ENCODE data around the gene ESYT3. TPM values are rescaled to one million over a fixed set of nuclear protein-coding genes. Genes with fewer than 3 reads are reported as not detected.
"Not testable (repeated sequence)": the region's sequence is repeated elsewhere in the genome, so short reads cannot be mapped to it uniquely, and the experiment has no call there.

ESYT3 gene
- polyA plus RNA-seq, 4 donors = 0.22 to 1.4 (median 0.31) TPM; not detected in 1

GRCh38 chr3:138498991-138499390 lies 64.6 kb downstream of the ESYT3 start:
- DNase-seq = no peak
- H3K4me3 ChIP-seq (ENCODE audit: low read depth in 1 of 3, low read length in 3 of 3) = no peak overlapping the region
- FAIRE-seq = no peak
- H3K27ac ChIP-seq (ENCODE audit: low read depth in 1 of 3, low read length in 2 of 3) = no peak overlapping the region
- H3K27me3 ChIP-seq (ENCODE audit: control insufficient read depth in 3 of 3, insufficient read depth in 3 of 3, low read length in 3 of 3) = no peaks in the 10 kb centered on the region
- peaks cover 0 to 6% (median 3%) of the 10 kb centered on the region in 3 donors for H3K36me3 ChIP-seq (ENCODE audit: control insufficient read depth in 3 of 3, insufficient read depth in 2 of 3, low read depth in 1 of 3, low read length in 3 of 3)
- H3K9me3 ChIP-seq (ENCODE audit: control insufficient read depth in 2 of 2, insufficient read depth in 1 of 2, low read depth in 1 of 2, low read length in 1 of 2) = no peaks in the 10 kb centered on the region
- H3K4me1 ChIP-seq (ENCODE audit: control insufficient read depth in 3 of 3, insufficient read depth in 2 of 3, low read depth in 1 of 3, low read length in 2 of 3) = peaks cover 0 to 13% (median 0%) of the 10 kb centered on the region in 3 donors

GRCh38 chr3:138507524-138507923 lies 73.1 kb downstream of the ESYT3 start:
- Histone ChIP-seq H3K4me1 (ENCODE audit: control insufficient read depth in 3 of 3, insufficient read depth in 2 of 3, low read depth in 1 of 3, low read length in 2 of 3) (no peaks in the 10 kb centered on the region), H3K27ac (ENCODE audit: low read depth in 1 of 3, low read length in 2 of 3) (no peak overlapping the region), H3K4me3 (ENCODE audit: low read depth in 1 of 3, low read length in 3 of 3) (no peak overlapping the region), H3K9me3 (ENCODE audit: control insufficient read depth in 2 of 2, insufficient read depth in 1 of 2, low read depth in 1 of 2, low read length in 1 of 2) (no peaks in the 10 kb centered on the region), H3K36me3 (ENCODE audit: control insufficient read depth in 3 of 3, insufficient read depth in 2 of 3, low read depth in 1 of 3, low read length in 3 of 3) (peaks cover 0 to 3% (median 2%) of the 10 kb centered on the region in 3 donors), H3K27me3 (ENCODE audit: control insufficient read depth in 3 of 3, insufficient read depth in 3 of 3, low read length in 3 of 3) (no peaks in the 10 kb centered on the region)
- WGBS, 3 donors = 98 to 99% (median 98%) methylated on average over 3 of the region's 3 CpGs
- DNase-seq = no peak
- FAIRE-seq = no peak

DNA sequence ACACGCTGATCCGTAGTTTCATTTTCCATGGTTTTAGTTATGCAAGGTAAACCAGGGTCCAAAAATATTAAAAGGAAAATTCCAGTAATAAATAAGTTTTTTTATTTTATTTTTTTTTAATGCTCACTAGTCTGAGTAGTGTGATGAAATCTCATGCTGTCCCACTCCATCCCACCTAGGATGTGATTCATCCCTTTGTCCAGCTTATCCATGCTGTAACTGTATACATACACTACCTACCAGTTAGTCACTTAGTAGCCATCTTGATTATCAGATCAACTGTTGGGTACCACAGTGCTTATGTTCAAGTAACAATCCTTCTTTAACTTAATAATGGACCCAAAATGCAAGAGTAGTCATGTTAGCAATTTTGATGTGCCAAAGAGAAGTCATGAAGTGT lies 75.2 kb downstream of the ESYT3 start:
- Histone ChIP-seq H3K9me3 (ENCODE audit: control insufficient read depth in 2 of 2, insufficient read depth in 1 of 2, low read depth in 1 of 2, low read length in 1 of 2) (no peaks in the 10 kb centered on the region), H3K27ac (ENCODE audit: low read depth in 1 of 3, low read length in 2 of 3) (no peak overlapping the region), H3K36me3 (ENCODE audit: control insufficient read depth in 3 of 3, insufficient read depth in 2 of 3, low read depth in 1 of 3, low read length in 3 of 3) (peaks cover 0 to 5% (median 3%) of the 10 kb centered on the region in 3 donors), H3K4me1 (ENCODE audit: control insufficient read depth in 3 of 3, insufficient read depth in 2 of 3, low read depth in 1 of 3, low read length in 2 of 3) (no peaks in the 10 kb centered on the region), H3K4me3 (ENCODE audit: low read depth in 1 of 3, low read length in 3 of 3) (no peak overlapping the region), H3K27me3 (ENCODE audit: control insufficient read depth in 3 of 3, insufficient read depth in 3 of 3, low read length in 3 of 3) (no peaks in the 10 kb centered on the region)
- DNase-seq (no peak), FAIRE-seq (no peak)
- 91 to 96% (median 96%) methylated on average over 2 of the region's 2 CpGs for WGBS, 3 donors

DNA sequence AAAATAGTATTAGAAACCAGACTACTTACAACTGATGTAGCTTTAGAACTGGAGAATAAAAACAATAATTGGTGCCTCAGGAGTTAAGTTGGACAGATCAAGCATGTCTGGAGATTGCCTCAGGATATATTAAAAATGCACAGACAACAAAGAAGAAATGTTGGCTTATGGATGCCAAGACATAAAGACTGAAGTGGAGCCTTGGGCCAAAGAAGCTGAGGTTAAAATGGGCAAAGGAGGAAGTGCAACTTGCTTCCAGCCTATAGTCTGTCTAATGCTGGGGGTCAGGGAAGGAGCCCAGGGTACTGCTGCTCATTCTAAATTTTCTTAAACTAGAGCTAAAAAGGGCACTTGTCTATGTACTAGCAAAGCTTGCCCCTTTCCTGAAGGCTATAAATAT lies 77.5 kb downstream of the ESYT3 start:
- Histone ChIP-seq H3K4me1 (ENCODE audit: control insufficient read depth in 3 of 3, insufficient read depth in 2 of 3, low read depth in 1 of 3, low read length in 2 of 3) (no peaks in the 10 kb centered on the region), H3K9me3 (ENCODE audit: control insufficient read depth in 2 of 2, insufficient read depth in 1 of 2, low read depth in 1 of 2, low read length in 1 of 2) (no peaks in the 10 kb centered on the region), H3K27ac (ENCODE audit: low read depth in 1 of 3, low read length in 2 of 3) (no peak overlapping the region), H3K4me3 (ENCODE audit: low read depth in 1 of 3, low read length in 3 of 3) (no peak overlapping the region), H3K36me3 (ENCODE audit: control insufficient read depth in 3 of 3, insufficient read depth in 2 of 3, low read depth in 1 of 3, low read length in 3 of 3) (peaks cover 0 to 5% (median 3%) of the 10 kb centered on the region in 3 donors), H3K27me3 (ENCODE audit: control insufficient read depth in 3 of 3, insufficient read depth in 3 of 3, low read length in 3 of 3) (no peaks in the 10 kb centered on the region)
- FAIRE-seq = no peak
- DNase-seq = no peak

- no peak for DNase-seq
- H3K27me3 ChIP-seq (ENCODE audit: control insufficient read depth in 3 of 3, insufficient read depth in 3 of 3, low read length in 3 of 3) = no peaks in the 10 kb centered on the region
- H3K27ac ChIP-seq (ENCODE audit: low read depth in 1 of 3, low read length in 2 of 3) = no peak overlapping the region
- WGBS, 3 donors = 72 to 87% (median 76%) methylated on average over 2 of the region's 2 CpGs
- no peaks in the 10 kb centered on the region for H3K4me1 ChIP-seq (ENCODE audit: control insufficient read depth in 3 of 3, insufficient read depth in 2 of 3, low read depth in 1 of 3, low read length in 2 of 3)
- H3K36me3 ChIP-seq (ENCODE audit: control insufficient read depth in 3 of 3, insufficient read depth in 2 of 3, low read depth in 1 of 3, low read length in 3 of 3) = peaks cover 4 to 7% (median 5%) of the 10 kb centered on the region in 3 donors
- H3K4me3 ChIP-seq (ENCODE audit: low read depth in 1 of 3, low read length in 3 of 3) = no peak overlapping the region
- no peak for FAIRE-seq
- peaks cover 0 to 5% of the 10 kb centered on the region in 2 donors for H3K9me3 ChIP-seq (ENCODE audit: control insufficient read depth in 2 of 2, insufficient read depth in 1 of 2, low read depth in 1 of 2, low read length in 1 of 2)
Observed at GRCh38 chr3:138513090-138513843, 78.9 kb downstream of the ESYT3 start.

DNA sequence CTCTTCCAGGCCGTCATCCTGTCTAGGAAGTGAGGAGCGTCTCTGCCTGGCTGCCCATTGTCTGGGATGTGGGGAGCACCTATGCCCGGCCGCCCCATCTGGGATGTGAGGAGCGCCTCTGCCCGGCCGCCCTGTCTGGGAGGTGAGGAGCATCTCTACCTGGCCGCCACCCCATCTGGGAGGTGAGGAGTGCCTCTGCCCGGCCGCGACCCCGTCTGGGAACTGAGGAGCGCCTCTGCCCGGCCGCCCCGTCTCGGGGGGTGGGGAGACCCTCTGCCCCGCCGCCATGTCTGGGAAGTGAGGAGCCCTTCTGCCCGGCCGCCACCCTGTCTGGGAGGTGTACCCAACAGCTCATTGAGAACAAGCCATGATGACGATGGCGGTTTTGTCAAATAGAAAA lies 87.0 kb downstream of the ESYT3 start:
- not testable (repeated sequence) for FAIRE-seq

More for the DNA sequence above, 87.0 kb downstream of the ESYT3 start:
- not testable (repeated sequence) for H3K27me3 ChIP-seq (ENCODE audit: control insufficient read depth in 3 of 3, insufficient read depth in 3 of 3, low read length in 3 of 3); H3K4me3 ChIP-seq (ENCODE audit: low read depth in 1 of 3, low read length in 3 of 3); H3K4me1 ChIP-seq (ENCODE audit: control insufficient read depth in 3 of 3, insufficient read depth in 2 of 3, low read depth in 1 of 3, low read length in 2 of 3); H3K27ac ChIP-seq (ENCODE audit: low read depth in 1 of 3, low read length in 2 of 3); H3K36me3 ChIP-seq (ENCODE audit: control insufficient read depth in 3 of 3, insufficient read depth in 2 of 3, low read depth in 1 of 3, low read length in 3 of 3); DNase-seq
- peaks cover 0 to 15% of the 10 kb centered on the region in 2 donors for H3K9me3 ChIP-seq (ENCODE audit: control insufficient read depth in 2 of 2, insufficient read depth in 1 of 2, low read depth in 1 of 2, low read length in 1 of 2)
- WGBS, 3 donors = 96 to 98% (median 98%) methylated on average over 18 to 23 of the region's 23 CpGs

Other genes with a start within 250 kb of the ESYT3 start
- gene ARMC8, start 247.3 kb upstream of the ESYT3 start, polyA plus RNA-seq = 10 to 100 TPM in 3 of 4 donors, 1 to 10 TPM in 1; 9.5 to 29.0 (median 11.8) TPM
- gene NME9, start 104.8 kb upstream of the ESYT3 start, polyA plus RNA-seq = under 1 TPM in 2 of 4 donors, not detected in 2; 0.13 to 0.84 TPM
- gene MRAS, start 86.0 kb upstream of the ESYT3 start, polyA plus RNA-seq = 10 to 100 TPM in 1 of 4 donors, 1 to 10 TPM in 2, under 1 TPM in 1; 0.45 to 10.1 (median 3.6) TPM
- gene CEP70, start 159.6 kb downstream of the ESYT3 start, polyA plus RNA-seq = 10 to 100 TPM; 15.2 to 23.5 (median 20.4) TPM
- gene FAIM, start 174.2 kb downstream of the ESYT3 start, polyA plus RNA-seq = 10 to 100 TPM in 2 of 4 donors, 1 to 10 TPM in 2; 4.1 to 10.4 (median 7.2) TPM

All from small intestine (tissue), 7 donors.